Left colon (tissue), 2 donors: ENCODE results near the gene MRPL10. TPM values are rescaled to one million over a fixed set of nuclear protein-coding genes. Genes with fewer than 3 reads are reported as not detected.
"Not testable (repeated sequence)": the region's sequence is repeated elsewhere in the genome, so short reads cannot be mapped to it uniquely, and the experiment has no call there.

ENCODE experiments used
- ATAC-seq: fragments of 200-7000 bp; cut with Tn5 transposase; one replicate; pipeline ENCODE4 v1.9.1; 2020; ENCODE audit warnings: mild to moderate bottlenecking, moderate library complexity
- DNase-seq, 2 donors: peaks; one replicate each; pipeline ENCODE4 v3.0.0-alpha.2; 2020
- intact Hi-C, 2 donors: fragments of 100-400 bp; cut with DNase I in 1 of 2; cut with micrococcal nuclease in 1 of 2; formaldehyde crosslinking; loops; one replicate each; pipeline versions ENCODE4 v1.11.2 to v1.14.0; 2022; cut with DNase I, micrococcal nuclease
- total RNA-seq, 2 donors: library from RNA; stranded (reverse); fragmentation: NEBNext Ultra II Directional; extraction: Animal tissue kit (Norgen Biotek cat#: 25700); gene quantifications; one replicate each; pipeline ENCODE4 v1.2.1, GENCODE V29; 2021
- donor health status: DM: no; HTN: no; CAD: no.
- donor health status: DM: yes; HTN: yes; CAD: no.

MRPL10 gene
- total RNA-seq, 2 donors from 2014 or later, result 31.5 to 37.5 TPM

- ATAC-seq, result no peak
- intact Hi-C loops, result no loop called here
- no peak for DNase-seq
These were observed 56.3 kb downstream of the MRPL10 start for GRCh38 chr17:47774987-47775580.

- intact Hi-C loops, result no loop called here
- ATAC-seq, result no peak
- DNase-seq, result no peak
These were observed 57.0 kb downstream of the MRPL10 start for GRCh38 chr17:47774331-47774730.

- DNase-seq, ATAC-seq, intact Hi-C loops: not testable (repeated sequence)
These were observed 57.7 kb downstream of the MRPL10 start for GRCh38 chr17:47773649-47774048.

Other genes with a start within 250 kb of the MRPL10 start
- gene KPNB1, start 181.6 kb downstream of the MRPL10 start, total RNA-seq, result 100 to 1,000 TPM; 176 to 228 TPM
- gene TBKBP1, start 137.4 kb downstream of the MRPL10 start, total RNA-seq, result 1 to 10 TPM; 1.5 to 3.8 TPM
- under 1 TPM; 0.34 to 0.56 TPM for gene TBX21, start 98.3 kb downstream of the MRPL10 start, total RNA-seq
- gene OSBPL7, start 9.7 kb downstream of the MRPL10 start, total RNA-seq, result 10 to 100 TPM; 58.9 to 87.0 TPM
- gene LRRC46, start 129 bp upstream of the MRPL10 start, total RNA-seq, result under 1 TPM in 1 of 2 donors, not detected in 1; 0.42 TPM
- 10 to 100 TPM; 51.0 to 53.7 TPM for gene SCRN2, start 9.7 kb upstream of the MRPL10 start, total RNA-seq
- 10 to 100 TPM in 1 of 2 donors, 1 to 10 TPM in 1; 4.4 to 20.5 TPM for gene SP6, start 19.6 kb upstream of the MRPL10 start, total RNA-seq
- 10 to 100 TPM; 21.7 to 22.3 TPM for gene SP2, start 64.7 kb upstream of the MRPL10 start, total RNA-seq
- 10 to 100 TPM; 24.9 to 26.0 TPM for gene PNPO, start 110.0 kb upstream of the MRPL10 start, total RNA-seq
- gene PRR15L, start 126.3 kb upstream of the MRPL10 start, total RNA-seq, result 100 to 1,000 TPM; 237 to 279 TPM
- gene CDK5RAP3, start 139.6 kb upstream of the MRPL10 start, total RNA-seq, result 100 to 1,000 TPM; 136 to 187 TPM
- 1 to 10 TPM; 7.1 to 8.7 TPM for gene COPZ2, start 206.3 kb upstream of the MRPL10 start, total RNA-seq
- 100 to 1,000 TPM; 223 to 245 TPM for gene NFE2L1, start 216.8 kb upstream of the MRPL10 start, total RNA-seq